Measurements from ENCODE around the gene GALNT5. TPM values are rescaled to one million over a fixed set of nuclear protein-coding genes. Genes with fewer than 3 reads are reported as not detected.
"Not testable (repeated sequence)": the region's sequence is repeated elsewhere in the genome, so short reads cannot be mapped to it uniquely, and the experiment has no call there.

Gene GALNT5
- total and polyA plus RNA-seq, 10 of the 15 experiments (the other 5 are each of a cell fraction or from before 2014, with no cell fraction given): under 0.01 to 0.25 (median 0.03) TPM; not detected in 4

GRCh38 chr2:157271590-157272203, 14.2 kb downstream of the GALNT5 start (continued):
- no peak for TF ChIP-seq CTCF (IDR thresholded peaks at IDR 0.05 in 2 of 3, conservative IDR thresholded peaks at IDR 0.05 in 1 of 3; ENCODE audit: control insufficient read depth in 2 of 3, extremely low read depth in 1 of 3, insufficient read depth in 1 of 3, low read depth in 3 of 3, low read length in 3 of 3)
- TF ChIP-seq CEBPZ (IDR thresholded peaks at IDR 0.05; ENCODE audit: low read depth, low read length): no peak
- TF ChIP-seq, protein P1, sequence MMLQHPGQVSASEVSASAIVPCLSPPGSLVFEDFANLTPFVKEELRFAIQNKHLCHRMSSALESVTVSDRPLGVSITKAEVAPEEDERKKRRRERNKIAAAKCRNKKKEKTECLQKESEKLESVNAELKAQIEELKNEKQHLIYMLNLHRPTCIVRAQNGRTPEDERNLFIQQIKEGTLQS (IDR thresholded peaks at IDR 0.05; ENCODE audit: borderline replicate concordance, extremely low read depth, low read depth, low read length): no peak
- no peak for TF ChIP-seq PAX8 (IDR thresholded peaks at IDR 0.05)
- no peak for TF ChIP-seq EED (IDR thresholded peaks at IDR 0.05; ENCODE audit: low read depth)
- no peak for TF ChIP-seq BHLHE40 (IDR thresholded peaks at IDR 0.05; ENCODE audit: borderline replicate concordance in 1 of 2, low read depth in 2 of 2, low read length in 1 of 2)
- TF ChIP-seq RB1 (IDR thresholded peaks at IDR 0.05; ENCODE audit: borderline replicate concordance): no peak
- no peak for TF ChIP-seq USF1 (IDR thresholded peaks at IDR 0.05; ENCODE audit: borderline replicate concordance, extremely low read length, insufficient read depth, low read depth, low read length)

DNA sequence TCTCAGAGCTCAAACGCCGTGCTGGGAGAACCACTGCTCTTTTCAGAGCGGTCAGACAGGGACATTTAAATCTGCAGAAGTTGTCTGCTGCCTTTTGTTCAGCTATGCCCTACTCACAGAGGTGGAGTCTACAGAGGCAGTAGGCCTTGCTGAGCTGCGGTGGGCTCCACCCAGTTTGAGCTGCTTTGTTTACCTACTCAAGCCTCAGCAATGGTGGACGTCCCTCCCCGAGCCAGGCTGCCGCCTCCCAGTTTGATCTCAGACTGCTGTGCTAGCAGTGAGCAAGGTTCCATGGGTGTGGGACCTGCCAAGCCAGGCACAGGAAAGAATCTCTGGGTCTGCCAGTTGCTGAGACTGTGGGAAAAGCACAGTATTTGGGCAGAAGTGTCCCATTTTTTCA, 21.8 kb downstream of the GALNT5 start:
- RAD21 ChIA-PET (ENCODE audit: unreplicated experiment); BruUV-seq (replicated peaks): not testable (repeated sequence)

More for the DNA sequence above, 21.8 kb downstream of the GALNT5 start:
- ATAC-seq; H3K36me3 ChIP-seq (ENCODE audit: control insufficient read depth in 2 of 2, insufficient read depth in 2 of 2, low read length in 1 of 2); DNase-seq (ENCODE audit: low read depth, low spot score); H4K20me1 ChIP-seq (ENCODE audit: control insufficient read depth, insufficient read depth); H3K4me3 ChIP-seq; H3K27ac ChIP-seq (ENCODE audit: control insufficient read depth, insufficient read depth); H2AFZ ChIP-seq (ENCODE audit: control insufficient read depth, low read depth, low read length); H3K4me2 ChIP-seq (ENCODE audit: control insufficient read depth, insufficient read depth); H3K4me1 ChIP-seq (ENCODE audit: control insufficient read depth, insufficient read depth, low read length); POLR2A ChIA-PET; intact Hi-C loops (cut with micrococcal nuclease; ENCODE audit: unreplicated experiment); H3K9me3 ChIP-seq (replicated peaks; ENCODE audit: control insufficient read depth, insufficient read depth, low read length); H3K27me3 ChIP-seq (replicated peaks in 1 of 2; ENCODE audit: control insufficient read depth in 2 of 2, insufficient read depth in 2 of 2, low read length in 1 of 2); H3K79me2 ChIP-seq (ENCODE audit: control insufficient read depth, insufficient read depth, low read length); FAIRE-seq; H3K9ac ChIP-seq (ENCODE audit: control insufficient read depth, insufficient read depth, low read length): not testable (repeated sequence)
- 42% methylated on average over 7 of the region's 7 CpGs for WGBS (ENCODE audit: insufficient coverage, insufficient replicate concordance, low lambda C conversion rate, missing lambda C conversion rate)
- SMC1A ChIA-PET (ENCODE audit: uncharacterized antibody, unreplicated experiment): interaction anchor here (1.0 kb wide), 1 partner anchor 9 kb away, joined by 3 read pairs; no protein-coding TSS in a partner anchor
- in situ Hi-C loops (cut with MboI): loop anchor here (25.0 kb wide), 1 partner anchor 1483 kb away; no protein-coding TSS in a partner anchor
- CTCF ChIA-PET: interaction anchor here (1.0 kb wide), 1 partner anchor 23 kb away, joined by 4 read pairs; no protein-coding TSS in a partner anchor

Measured in GM12878 (cell line).